Fibroblast of the conjunctiva (primary cell): ENCODE measurements around the gene EVA1C.
"Not testable (repeated sequence)": the region's sequence is repeated elsewhere in the genome, so short reads cannot be mapped to it uniquely, and the experiment has no call there.

ENCODE experiments used
- DNase-seq: peaks from one replicate; pipeline ENCODE4 v3.0.0-alpha.2; 2010; ENCODE audit warnings: low read depth

The EVA1C gene

GRCh38 chr21:32424674-32425073 is 12.2 kb downstream of the EVA1C start:
- DNase-seq: no peak

GRCh38 chr21:32425628-32426027 is 13.1 kb downstream of the EVA1C start:
- DNase-seq: no peak

- no peak for DNase-seq
These were observed 13.6 kb downstream of the EVA1C start for GRCh38 chr21:32426066-32426465.

- DNase-seq: no peak
These were observed 14.1 kb downstream of the EVA1C start for GRCh38 chr21:32426592-32427051.

GRCh38 chr21:32427958-32428623 is 15.6 kb downstream of the EVA1C start:
- DNase-seq: no peak

GRCh38 chr21:32432982-32433660 is 20.6 kb downstream of the EVA1C start:
- DNase-seq: not testable (repeated sequence)

- no peak for DNase-seq
These were observed 25.2 kb downstream of the EVA1C start for GRCh38 chr21:32437729-32438128.

GRCh38 chr21:32442566-32443318 is 30.2 kb downstream of the EVA1C start:
- no peak for DNase-seq

GRCh38 chr21:32445101-32445500 is 32.6 kb downstream of the EVA1C start:
- no peak for DNase-seq

GRCh38 chr21:32446440-32446839 is 33.9 kb downstream of the EVA1C start:
- DNase-seq: not testable (repeated sequence)

- no peak for DNase-seq
These were observed 34.7 kb downstream of the EVA1C start for GRCh38 chr21:32447224-32447623.

GRCh38 chr21:32448803-32449594 is 36.5 kb downstream of the EVA1C start:
- DNase-seq: no peak

- DNase-seq: not testable (repeated sequence)
These were observed 38.6 kb downstream of the EVA1C start for GRCh38 chr21:32450881-32451701.

GRCh38 chr21:32452191-32452590 is 39.7 kb downstream of the EVA1C start:
- DNase-seq: not testable (repeated sequence)

- no peak for DNase-seq
These were observed 40.1 kb downstream of the EVA1C start for GRCh38 chr21:32452641-32453040.

- no peak for DNase-seq
These were observed 43.0 kb downstream of the EVA1C start for GRCh38 chr21:32455548-32455947.

- no peak for DNase-seq
These were observed 44.0 kb downstream of the EVA1C start for GRCh38 chr21:32456497-32456918.

GRCh38 chr21:32457360-32457840 is 44.9 kb downstream of the EVA1C start:
- DNase-seq: no peak

GRCh38 chr21:32457962-32458361 is 45.5 kb downstream of the EVA1C start:
- DNase-seq: no peak

- DNase-seq: no peak
These were observed 47.5 kb downstream of the EVA1C start for GRCh38 chr21:32459972-32460371.

GRCh38 chr21:32461503-32461902 is 49.0 kb downstream of the EVA1C start:
- DNase-seq: no peak
